PC-3 (cell line): ENCODE results near the gene LAD1.

ENCODE experiments used
- CTCF ChIP-seq: fragments of 300-600 bp; sonication (generic); conservative IDR thresholded peaks from 2 replicates; pipeline ENCODE4 v1.5.1; 2017; ENCODE audit warnings: antibody characterized with exemption, low read depth, mild to moderate bottlenecking, low read length
- EZH2 ChIP-seq: fragments of 300-600 bp; sonication (generic); IDR thresholded peaks from one replicate; pipeline ENCODE4 v1.6.1; 2017; ENCODE audit warnings: antibody characterized with exemption, mild to moderate bottlenecking, low read length; ENCODE audit not compliant: unreplicated experiment
- EZH2phosphoT487 ChIP-seq: fragments of 300-600 bp; sonication (generic); IDR thresholded peaks from 2 replicates; pipeline ENCODE4 v1.6.1; 2018; ENCODE audit warnings: mild to moderate bottlenecking, antibody characterized with exemption, low read length, borderline replicate concordance

GRCh38 chr1:201433609-201434008, 34.5 kb upstream of the LAD1 start:
- TF ChIP-seq CTCF (no peak), EZH2 (no peak), EZH2phosphoT487 (no peak)
